ENCODE measurements around the gene TNFRSF8. TPM values are rescaled to one million over a fixed set of nuclear protein-coding genes. Genes with fewer than 3 reads are reported as not detected.
"Not testable (repeated sequence)": the region's sequence is repeated elsewhere in the genome, so short reads cannot be mapped to it uniquely, and the experiment has no call there.

Gene TNFRSF8
- polyA plus RNA-seq, 1 of the 3 experiments (the other 2 are of a cell fraction): 0.07 TPM

DNA sequence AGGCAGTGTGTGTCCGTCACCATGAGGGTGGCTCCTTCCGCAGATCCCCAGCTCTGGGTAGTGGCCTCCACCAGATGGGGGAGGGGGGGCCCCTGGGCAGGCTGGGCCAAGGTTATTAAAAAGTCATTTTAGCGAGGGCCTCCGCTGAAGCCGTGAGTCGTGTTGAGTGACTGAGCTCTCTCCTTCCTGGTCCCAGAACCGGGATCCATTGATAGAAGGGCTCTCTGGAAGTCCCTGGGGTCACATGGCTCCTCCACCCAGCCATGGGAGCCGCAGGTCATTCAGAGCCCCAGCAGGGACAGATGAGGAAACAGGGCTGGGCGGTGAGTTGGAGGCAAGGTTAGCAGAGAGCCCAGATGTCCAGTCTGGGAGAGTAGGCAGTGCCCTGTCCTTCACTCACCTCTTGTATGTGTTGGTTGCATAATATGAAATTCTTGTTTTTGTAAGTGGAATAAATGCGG lies 30.9 kb upstream of the TNFRSF8 start:
- Histone ChIP-seq H3K9me3 (no peaks in the 10 kb centered on the region), H3K9me2 (no peaks in the 10 kb centered on the region), H3K36me3 (replicated peaks in 1 of 2; ENCODE audit: control insufficient read depth in 1 of 2, insufficient read depth in 2 of 2, low read length in 1 of 2) (peaks cover 3 to 7% of the 10 kb centered on the region in 2 experiments), H3K79me2 (ENCODE audit: insufficient read depth) (no peaks in the 10 kb centered on the region), H3K4me2 (no peak overlapping the region), H3K27me3 (ENCODE audit: insufficient read depth) (no peaks in the 10 kb centered on the region), H3K4me1 (ENCODE audit: control insufficient read depth in 1 of 2, insufficient read depth in 2 of 2, low read depth in 1 of 2, low read length in 1 of 2) (peaks cover 0 to 3% of the 10 kb centered on the region in 2 experiments; a peak in 1 of 4 replicates), H3K9ac (no peak overlapping the region), H3K27ac (ENCODE audit: low read depth in 2 of 2, low read length in 1 of 2) (no peak overlapping the region), H3K4me3 (ENCODE audit: low read depth in 2 of 2, low read length in 1 of 2) (no peak overlapping the region), H4K20me1 (ENCODE audit: insufficient read depth) (no peaks in the 10 kb centered on the region), H3F3A (replicated peaks; ENCODE audit: insufficient read depth) (no peaks in the 10 kb centered on the region), H2AFZ (ENCODE audit: low read depth) (no peak overlapping the region)
- ChIA-PET CTCF (interaction anchor here (1.0 to 2.0 kb wide), 4 partner anchors 12 to 23 kb away, joined by 4 to 7 read pairs (median 4); partner anchors contain the start of gene MIIP), POLR2A (no interaction called here)
- no peak for TF ChIP-seq RCOR1 (IDR thresholded peaks at IDR 0.05; ENCODE audit: low read length)
- no peak for TF ChIP-seq GATA2 (CRISPR knock-in tag; IDR thresholded peaks at IDR 0.05)
- no peak for TF ChIP-seq TAF1 (IDR thresholded peaks at IDR 0.05; ENCODE audit: borderline replicate concordance, low read depth, low read length)
- no peak for TF ChIP-seq MXI1 (IDR thresholded peaks at IDR 0.05; ENCODE audit: low read depth, low read length)
- TF ChIP-seq CHD2 (IDR thresholded peaks at IDR 0.05; ENCODE audit: low read length, partially characterized antibody): no peak
- DNase-seq: no peak
- 97% methylated on average over 2 of the region's 10 CpGs for WGBS (ENCODE audit: low lambda C conversion rate)

- CTCF ChIA-PET; POLR2A ChIA-PET; H2AFZ ChIP-seq (ENCODE audit: low read depth); DNase-seq; H3K4me2 ChIP-seq; H3K9me3 ChIP-seq; H3K4me3 ChIP-seq (ENCODE audit: low read depth in 2 of 2, low read length in 1 of 2); H3K9me2 ChIP-seq; H3K36me3 ChIP-seq (replicated peaks in 1 of 2; ENCODE audit: control insufficient read depth in 1 of 2, insufficient read depth in 2 of 2, low read length in 1 of 2); H3K79me2 ChIP-seq (ENCODE audit: insufficient read depth); H3K9ac ChIP-seq; H3F3A ChIP-seq (replicated peaks; ENCODE audit: insufficient read depth); H3K27ac ChIP-seq (ENCODE audit: low read depth in 2 of 2, low read length in 1 of 2); H4K20me1 ChIP-seq (ENCODE audit: insufficient read depth); H3K4me1 ChIP-seq (ENCODE audit: control insufficient read depth in 1 of 2, insufficient read depth in 2 of 2, low read depth in 1 of 2, low read length in 1 of 2); H3K27me3 ChIP-seq (ENCODE audit: insufficient read depth): not testable (repeated sequence)
- WGBS (ENCODE audit: low lambda C conversion rate): 89% methylated on average over 5 of the region's 5 CpGs
Observed at GRCh38 chr1:12033441-12033840, 29.7 kb upstream of the TNFRSF8 start.

DNA sequence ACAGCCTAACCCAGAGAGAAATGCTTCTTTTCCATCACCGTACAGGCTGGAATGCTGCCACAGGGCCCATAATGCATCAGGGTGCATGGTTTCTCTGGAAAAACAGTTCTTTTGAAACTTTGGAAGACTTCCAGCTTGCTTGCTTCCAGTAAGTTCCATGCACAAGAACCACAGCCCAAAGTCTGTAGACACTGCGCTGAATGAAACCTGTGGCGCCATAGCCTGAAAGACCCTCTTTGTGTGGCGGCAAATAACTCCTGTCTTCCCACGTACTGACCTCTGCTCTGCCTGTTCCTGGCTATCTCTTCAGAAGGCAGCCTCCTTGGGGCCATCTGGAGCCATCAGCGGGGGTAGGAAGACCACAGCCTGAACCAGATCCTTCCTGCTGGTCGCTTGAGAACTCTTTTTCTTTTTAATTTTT lies 28.7 kb upstream of the TNFRSF8 start:
- Histone ChIP-seq H2AFZ (ENCODE audit: low read depth) (no peak overlapping the region), H3K27me3 (ENCODE audit: insufficient read depth) (no peaks in the 10 kb centered on the region), H3K4me3 (ENCODE audit: low read depth in 2 of 2, low read length in 1 of 2) (no peak overlapping the region), H4K20me1 (ENCODE audit: insufficient read depth) (no peaks in the 10 kb centered on the region), H3K79me2 (ENCODE audit: insufficient read depth) (no peaks in the 10 kb centered on the region), H3K9me2 (no peaks in the 10 kb centered on the region), H3K4me2 (no peak overlapping the region), H3F3A (replicated peaks; ENCODE audit: insufficient read depth) (no peaks in the 10 kb centered on the region), H3K27ac (ENCODE audit: low read depth in 2 of 2, low read length in 1 of 2) (no peak overlapping the region), H3K9me3 (no peaks in the 10 kb centered on the region), H3K36me3 (replicated peaks in 1 of 2; ENCODE audit: control insufficient read depth in 1 of 2, insufficient read depth in 2 of 2, low read length in 1 of 2) (peaks cover 0 to 7% of the 10 kb centered on the region in 2 experiments), H3K9ac (no peak overlapping the region), H3K4me1 (ENCODE audit: control insufficient read depth in 1 of 2, insufficient read depth in 2 of 2, low read depth in 1 of 2, low read length in 1 of 2) (peaks cover 0 to 3% of the 10 kb centered on the region in 2 experiments; a peak in 1 of 4 replicates)
- ChIA-PET CTCF (interaction anchor here (0.6 kb wide), 1 partner anchor 12 kb away, joined by 3 read pairs; no protein-coding TSS in a partner anchor), POLR2A (no interaction called here)
- 81% methylated on average over 7 of the region's 7 CpGs for WGBS (ENCODE audit: low lambda C conversion rate)
- TF ChIP-seq EP300 (IDR thresholded peaks at IDR 0.05; ENCODE audit: borderline replicate concordance in 1 of 2, low read depth in 1 of 2, low read length in 1 of 2) (no peak), POLR2AphosphoS5 (IDR thresholded peaks at IDR 0.05; ENCODE audit: low read depth, low read length) (no peak), MEF2A (IDR thresholded peaks at IDR 0.05; ENCODE audit: borderline replicate concordance, low read depth) (no peak), ELF1 (IDR thresholded peaks at IDR 0.05) (no peak), ZBTB33 (IDR thresholded peaks at IDR 0.05; ENCODE audit: borderline replicate concordance, low read depth) (no peak), NRF1 (IDR thresholded peaks at IDR 0.05; ENCODE audit: low read depth, low read length) (no peak), YY1 (IDR thresholded peaks at IDR 0.05; ENCODE audit: low read depth) (no peak), TCF12 (IDR thresholded peaks at IDR 0.05) (no peak), IRF3 (IDR thresholded peaks at IDR 0.05; ENCODE audit: low read depth, low read length) (no peak), NFIC (IDR thresholded peaks at IDR 0.05; ENCODE audit: borderline replicate concordance) (no peak), REST (IDR thresholded peaks at IDR 0.05; ENCODE audit: low read depth, low read length) (no peak), GATA2 (CRISPR knock-in tag; IDR thresholded peaks at IDR 0.05) (no peak)
- no peak for DNase-seq
